NB4 (cell line): ENCODE data around the gene AKAP10.
"Not testable (repeated sequence)": the region's sequence is repeated elsewhere in the genome, so short reads cannot be mapped to it uniquely, and the experiment has no call there.

ENCODE experiments used
- DNase-seq: peaks from one replicate; pipeline ENCODE4 v3.0.0; 2010; ENCODE audit warnings: low read depth
- H3K4me3 ChIP-seq: one replicate; pipeline ENCODE4 v1.5.1; 2011; ENCODE audit warnings: mild to moderate bottlenecking, low read depth, low read length, moderate library complexity
- CTCF ChIP-seq: IDR thresholded peaks from one replicate; pipeline ENCODE4 v1.5.1; 2012; ENCODE audit warnings: low read depth, low read length
- MYC ChIP-seq: IDR thresholded peaks from 2 replicates; pipeline ENCODE4 v1.6.1; 2011; ENCODE audit warnings: low read depth, low read length
- POLR2A ChIP-seq: IDR thresholded peaks from 2 replicates; pipeline ENCODE4 v1.6.1; 2011; ENCODE audit warnings: mild to moderate bottlenecking; ENCODE audit not compliant: insufficient read length; ENCODE audit errors: extremely low read depth
- TF ChIP-seq, protein P1 (sequence below): IDR thresholded peaks from 2 replicates; pipeline ENCODE4 v1.6.1; 2011; ENCODE audit warnings: low read depth, low read length

Gene AKAP10

GRCh38 chr17:19979917-19980770 lies 2.5 kb upstream of the AKAP10 start:
- TF ChIP-seq POLR2A (no peak), MYC (no peak), CTCF (no peak)
- TF ChIP-seq, protein P1, sequence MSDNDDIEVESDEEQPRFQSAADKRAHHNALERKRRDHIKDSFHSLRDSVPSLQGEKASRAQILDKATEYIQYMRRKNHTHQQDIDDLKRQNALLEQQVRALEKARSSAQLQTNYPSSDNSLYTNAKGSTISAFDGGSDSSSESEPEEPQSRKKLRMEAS, result no peak
- no peak overlapping the region for H3K4me3 ChIP-seq
- DNase-seq, result peak; percentile 39

DNA sequence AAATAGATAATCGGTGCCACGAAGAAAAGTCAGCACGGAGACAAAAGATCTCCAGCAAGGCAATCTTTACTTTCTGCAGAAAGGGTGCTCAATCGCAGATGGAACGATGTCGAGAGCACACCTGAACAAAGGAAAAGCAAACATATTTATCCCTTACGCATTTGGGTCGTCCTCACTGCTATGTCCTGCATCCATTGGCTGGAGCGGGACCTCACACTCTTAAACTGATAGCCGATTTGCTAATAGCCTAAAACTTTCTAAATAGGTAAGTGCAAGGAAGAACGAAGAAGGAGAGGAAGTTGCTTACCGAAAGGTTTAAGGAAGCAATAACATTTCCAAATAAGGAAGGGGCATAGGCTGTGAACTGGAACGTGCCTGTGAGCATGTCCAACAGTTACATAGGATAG lies 1.2 kb upstream of the AKAP10 start:
- peak; percentile 64 for DNase-seq
- TF ChIP-seq, protein P1, result no peak
- TF ChIP-seq MYC (no peak), CTCF (no peak), POLR2A (no peak)
- peak overlapping the region; percentile 79 for H3K4me3 ChIP-seq

DNA sequence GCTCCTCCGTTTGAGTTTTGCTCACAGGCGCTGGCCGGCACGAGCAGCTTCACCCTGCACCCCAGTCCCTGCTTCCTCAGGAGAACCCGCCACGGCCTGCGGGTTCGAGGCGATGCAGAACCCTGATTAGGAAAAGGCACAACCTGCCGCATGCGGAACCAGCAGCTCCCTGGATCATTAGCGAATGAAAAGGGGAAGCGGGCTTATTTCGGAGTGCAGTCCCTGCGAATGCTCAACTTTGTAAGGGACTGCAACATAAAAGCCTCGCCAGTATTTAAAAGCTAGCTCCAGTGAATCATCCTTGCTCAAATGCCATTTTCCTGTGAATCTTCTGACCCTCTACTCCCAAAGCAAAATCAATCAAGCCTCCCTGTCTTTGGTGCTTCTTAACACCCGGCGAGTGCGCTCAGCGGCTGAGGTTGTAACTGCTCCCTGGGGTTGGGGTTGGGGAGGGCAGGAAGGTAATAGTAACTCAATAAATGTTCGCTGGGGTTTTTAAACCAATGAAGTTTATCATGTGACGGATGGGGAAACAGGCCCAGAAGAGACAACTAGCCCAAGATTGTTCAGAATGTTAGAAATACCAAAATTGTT lies 678 bp upstream of the AKAP10 start:
- DNase-seq, result peak; percentile 91
- TF ChIP-seq, protein P1, result peak; percentile 64
- no peak for TF ChIP-seq CTCF
- no peak for TF ChIP-seq POLR2A
- TF ChIP-seq MYC, result peak; percentile 73; the same call in 1 of the 2 replicates
- peak overlapping the region; percentile 79 for H3K4me3 ChIP-seq

- H3K4me3 ChIP-seq, result peak overlapping the region; percentile 99
- no peak for DNase-seq
- TF ChIP-seq MYC (no peak), CTCF (no peak), POLR2A (no peak)
- TF ChIP-seq, protein P1, result no peak
Observed at GRCh38 chr17:19975601-19976000, 2.0 kb downstream of the AKAP10 start.

GRCh38 chr17:19973156-19973555 lies 4.5 kb downstream of the AKAP10 start:
- TF ChIP-seq CTCF, result no peak
- no peak for TF ChIP-seq MYC
- no peak for TF ChIP-seq POLR2A
- TF ChIP-seq, protein P1, result no peak
- H3K4me3 ChIP-seq, result no peak overlapping the region
- DNase-seq, result no peak

DNA sequence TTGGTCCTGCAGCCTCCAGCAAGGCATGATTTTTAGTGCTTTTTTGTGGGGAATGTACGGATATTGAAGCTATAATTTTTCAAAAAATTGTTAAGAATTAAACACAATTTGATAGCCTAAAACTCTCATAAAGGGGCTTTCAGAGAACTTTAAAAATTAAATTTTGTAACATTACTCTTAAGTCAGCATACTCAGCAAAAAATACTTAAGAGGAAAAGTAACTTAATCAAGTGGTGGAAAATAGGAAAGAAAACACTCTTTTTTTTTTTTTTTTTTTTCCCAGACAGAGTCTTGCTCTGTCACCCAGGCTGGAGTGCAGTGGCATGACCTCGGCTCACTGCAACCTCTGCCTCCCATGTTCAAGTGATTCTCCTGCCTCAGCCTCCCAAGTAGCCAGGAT lies 14.7 kb downstream of the AKAP10 start:
- DNase-seq, H3K4me3 ChIP-seq: not testable (repeated sequence)
